Fibroblast of skin of left quadriceps (primary cell): ENCODE data around the gene MT1H.
"Not testable (repeated sequence)": the region's sequence is repeated elsewhere in the genome, so short reads cannot be mapped to it uniquely, and the experiment has no call there.

Source experiments
- DNase-seq, 2 experiments: peaks; one replicate each; pipeline ENCODE4 v3.0.0-alpha.2; 2013; ENCODE audit warnings: low read depth in 2 of 2

The MT1H gene

DNA sequence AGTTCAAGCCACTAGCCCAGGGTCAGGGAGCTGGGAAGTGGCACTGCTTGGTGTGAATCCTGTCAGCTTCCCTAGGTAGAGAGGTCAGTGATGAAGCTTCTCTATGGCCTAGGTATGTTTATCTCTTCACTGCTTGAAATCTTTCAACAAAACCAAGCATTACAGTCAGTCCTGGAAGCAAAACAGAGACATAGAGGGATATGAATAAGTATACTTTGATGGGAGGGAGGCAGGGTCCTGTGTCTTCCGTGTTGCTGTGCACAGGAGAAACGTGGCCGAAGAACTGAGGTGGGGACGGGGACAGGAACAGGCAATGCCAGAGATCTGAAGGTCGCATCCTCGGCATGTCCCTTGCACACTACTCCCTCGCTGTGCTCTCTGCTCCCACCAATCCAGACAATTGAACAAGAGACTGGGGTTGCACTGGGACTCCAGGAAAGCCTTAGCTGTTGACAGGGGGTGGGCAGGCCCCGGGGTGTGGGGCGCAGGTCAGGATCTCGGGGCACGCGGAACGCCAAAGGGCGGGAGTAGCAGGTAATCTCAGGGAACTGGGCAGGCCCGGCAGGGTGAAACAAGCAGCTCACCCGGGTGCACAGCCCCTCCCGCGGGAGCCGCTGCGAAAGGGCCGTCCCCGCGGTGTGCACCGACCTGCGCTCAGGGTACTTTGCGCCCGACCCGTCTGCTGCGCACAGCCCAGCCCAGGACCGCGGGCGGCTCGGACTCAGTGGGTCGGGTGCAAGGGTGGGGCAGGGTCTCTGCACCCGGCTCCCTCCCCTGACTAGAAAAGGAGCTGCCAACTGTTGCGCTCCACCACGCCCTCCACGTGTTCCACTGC, at the start of gene MT1H:
Gene MT1H (plus strand): TSS at position 810 of the 835 bp plus-strand sequence. CDS start 71 bp downstream, outside the sequence.
- no peak for DNase-seq

DNA sequence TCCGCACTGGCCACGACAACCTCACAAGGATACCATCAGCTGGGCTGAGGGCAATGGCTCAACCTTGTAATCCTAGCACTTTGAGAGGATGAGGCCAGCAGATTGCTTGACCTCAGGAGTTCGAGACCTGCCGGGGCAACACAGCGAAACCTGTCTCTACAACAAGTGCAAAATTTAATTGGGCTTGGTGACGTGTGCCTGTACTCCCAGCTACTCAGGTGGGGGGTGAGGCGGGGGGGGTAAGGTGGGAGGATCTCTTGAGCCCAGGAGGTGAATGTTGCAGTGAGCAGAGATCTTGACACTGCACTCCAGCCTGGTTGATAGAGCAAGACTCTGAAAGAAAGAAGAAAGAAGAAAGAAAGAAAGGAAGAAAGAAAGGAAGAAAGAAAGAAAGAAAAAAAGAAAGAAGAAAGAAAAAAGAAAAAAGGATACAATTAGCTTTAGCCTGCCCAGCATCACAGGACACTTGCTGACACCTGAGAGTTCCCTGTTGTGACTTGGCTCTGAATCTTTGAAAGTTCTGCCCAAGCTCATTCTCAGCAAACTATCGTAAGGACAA, 49.2 kb upstream of the MT1H start:
- DNase-seq: no peak

DNA sequence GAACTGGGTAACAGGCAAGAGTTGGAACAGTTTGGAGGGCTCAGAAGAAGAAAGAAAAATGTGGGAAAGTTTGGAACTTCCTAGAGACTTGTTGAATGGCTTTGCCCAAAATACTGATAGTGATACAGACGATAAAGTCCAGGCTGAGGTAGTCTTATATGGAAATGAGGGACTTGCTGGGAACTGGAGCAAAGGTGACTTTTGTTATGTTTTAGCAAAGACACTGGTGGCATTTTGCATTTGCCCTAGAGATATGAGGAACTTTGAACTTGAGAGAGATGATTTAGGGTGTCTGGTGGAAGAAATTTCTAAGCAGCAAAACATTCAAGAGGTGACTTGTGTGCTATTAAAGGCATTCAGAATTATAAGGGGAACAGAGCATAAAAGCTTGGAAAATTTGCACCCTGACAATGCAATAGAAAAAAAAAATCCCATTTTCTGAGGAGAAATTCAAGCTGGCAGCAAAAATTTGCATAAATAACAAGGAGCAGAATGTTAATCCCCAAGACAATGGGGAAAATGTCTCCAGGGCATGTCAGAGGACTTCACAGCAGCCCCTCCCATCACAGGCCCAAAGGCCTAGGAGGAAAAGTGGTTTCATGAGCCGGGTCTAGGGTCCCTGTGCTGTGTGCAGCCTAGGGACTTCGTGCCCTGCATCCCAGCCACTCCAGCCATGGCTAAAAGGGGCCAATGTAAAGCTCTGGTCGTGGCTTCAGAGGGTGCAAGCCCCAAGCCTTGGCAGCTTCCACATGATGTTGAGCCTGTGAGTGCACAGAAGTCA, 47.8 kb upstream of the MT1H start:
- not testable (repeated sequence) for DNase-seq

DNA sequence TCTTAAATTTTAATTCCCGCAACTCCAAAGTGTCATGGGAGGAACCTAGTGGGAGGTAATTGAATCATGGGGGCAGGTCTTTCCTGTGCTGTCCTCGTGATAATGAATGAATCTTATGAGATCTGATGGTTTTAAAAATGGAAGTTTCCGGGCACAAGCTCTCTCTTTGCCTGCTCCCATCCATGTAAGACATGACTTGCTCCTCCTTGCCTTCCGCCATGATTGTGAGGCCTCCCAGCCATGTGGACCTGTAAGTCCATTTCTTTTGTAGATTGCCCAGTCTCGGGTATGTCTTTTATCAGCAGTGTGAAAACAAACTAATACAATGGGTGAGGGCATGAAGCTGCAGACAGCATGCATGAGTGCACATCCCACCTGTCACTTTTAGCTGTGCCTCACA, 46.4 kb upstream of the MT1H start:
- DNase-seq: not testable (repeated sequence)

DNA sequence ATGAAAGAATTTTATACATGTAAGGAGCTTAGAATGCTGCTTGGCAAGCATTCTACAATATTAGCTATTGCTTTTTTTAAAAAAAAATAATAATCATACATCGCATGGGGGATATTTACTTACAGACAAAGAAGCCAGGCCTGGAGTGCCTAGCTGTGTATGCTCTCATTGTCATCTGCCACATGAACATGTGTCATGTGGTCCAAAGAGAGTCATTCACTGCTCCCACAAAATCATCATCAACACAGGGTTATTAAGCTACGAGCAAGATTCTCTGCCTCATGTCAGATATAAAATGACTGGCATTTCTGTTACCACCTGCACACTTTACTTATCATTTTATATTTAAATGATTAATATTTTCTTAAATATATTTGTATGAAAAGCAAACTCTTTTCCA, 46.0 kb upstream of the MT1H start:
- DNase-seq: no peak

DNA sequence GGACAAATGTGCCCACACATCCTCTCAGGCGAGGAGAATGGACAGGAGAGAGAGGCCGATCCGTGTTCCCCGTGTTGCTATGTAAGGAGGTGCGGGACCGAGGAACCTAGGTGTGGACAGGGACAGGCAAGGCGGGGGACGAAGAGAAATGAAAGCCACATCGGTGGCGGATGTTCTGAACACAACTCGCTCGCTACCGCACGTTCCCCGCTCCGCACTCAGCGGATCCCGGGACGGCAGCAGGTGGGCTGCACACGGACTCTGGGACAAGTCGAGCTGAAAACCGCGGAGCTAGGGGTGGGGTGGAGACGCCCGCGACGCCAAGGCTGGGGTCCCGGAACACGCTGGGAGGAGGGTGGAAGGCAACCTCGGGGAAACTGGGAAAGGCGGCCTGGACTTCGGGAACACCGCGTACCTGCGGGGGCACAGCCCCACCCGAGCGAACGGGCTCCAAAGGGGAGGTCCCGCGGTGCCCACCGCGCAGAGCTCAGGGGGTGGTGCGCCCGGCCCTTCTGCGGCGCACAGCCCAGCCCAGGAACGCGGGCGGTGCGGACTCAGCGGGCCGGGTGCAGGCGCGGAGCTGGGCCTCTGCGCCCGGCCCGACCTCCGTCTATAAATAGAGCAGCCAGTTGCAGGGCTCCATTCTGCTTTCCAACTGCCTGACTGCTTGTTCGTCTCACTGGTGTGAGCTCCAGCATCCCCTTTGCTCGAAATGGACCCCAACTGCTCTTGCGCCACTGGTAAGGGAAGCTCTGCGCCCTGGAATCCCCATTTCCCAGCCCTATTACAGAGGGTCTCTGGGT, 44.3 kb upstream of the MT1H start, which contains the start of gene MT1E:
Gene MT1E (plus strand): TSS at position 642 of the 803 bp plus-strand sequence. CDS start 71 bp downstream, at position 713.
- peak; percentile 61 to 63 for DNase-seq

DNA sequence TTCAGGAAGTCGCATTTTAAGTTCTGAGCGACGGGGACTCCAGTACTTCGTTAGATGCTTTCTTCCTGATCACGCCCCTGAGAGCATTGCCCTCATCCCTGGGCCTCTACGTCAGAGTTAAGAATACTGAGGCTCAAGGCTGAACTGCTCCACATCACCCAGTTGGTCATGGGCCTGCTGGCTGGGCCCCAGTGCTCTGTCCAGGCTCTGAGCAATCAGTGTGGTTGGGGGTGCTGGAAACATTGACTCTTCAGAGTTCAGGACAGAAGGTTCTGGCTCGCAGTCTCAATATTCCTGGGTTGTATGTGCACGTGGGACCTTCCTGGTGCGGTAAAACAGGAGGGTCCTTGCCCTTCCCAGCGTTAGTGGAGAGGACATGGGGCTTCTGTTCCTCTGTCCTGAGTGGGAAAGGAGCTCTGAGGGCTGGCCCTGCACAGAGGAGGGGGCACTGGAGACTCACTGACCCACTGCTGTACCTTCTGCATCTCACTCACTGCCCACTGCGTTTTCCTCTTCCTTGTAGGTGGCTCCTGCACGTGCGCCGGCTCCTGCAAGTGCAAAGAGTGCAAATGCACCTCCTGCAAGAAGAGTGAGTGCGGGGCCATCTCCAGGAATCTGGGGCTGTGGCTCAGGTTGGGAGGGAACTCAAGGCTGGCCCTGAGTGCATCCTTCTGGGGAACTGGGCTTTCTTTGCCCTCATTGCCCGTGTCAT, 43.5 kb upstream of the MT1H start:
- no peak for DNase-seq

DNA sequence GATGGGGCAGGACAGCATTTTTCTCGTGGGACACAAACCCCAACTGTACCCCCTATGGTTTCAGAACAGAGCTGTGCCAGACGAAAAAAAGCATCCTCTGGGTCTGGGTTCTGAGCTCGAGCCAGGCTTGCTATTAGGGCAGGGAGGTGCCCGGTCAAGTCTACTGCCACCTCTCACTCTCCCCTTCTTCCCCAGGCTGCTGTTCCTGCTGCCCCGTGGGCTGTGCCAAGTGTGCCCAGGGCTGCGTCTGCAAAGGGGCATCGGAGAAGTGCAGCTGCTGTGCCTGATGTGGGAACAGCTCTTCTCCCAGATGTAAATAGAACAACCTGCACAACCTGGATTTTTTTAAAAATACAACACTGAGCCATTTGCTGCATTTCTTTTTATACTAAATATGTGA, 42.9 kb upstream of the MT1H start:
- DNase-seq: no peak

DNA sequence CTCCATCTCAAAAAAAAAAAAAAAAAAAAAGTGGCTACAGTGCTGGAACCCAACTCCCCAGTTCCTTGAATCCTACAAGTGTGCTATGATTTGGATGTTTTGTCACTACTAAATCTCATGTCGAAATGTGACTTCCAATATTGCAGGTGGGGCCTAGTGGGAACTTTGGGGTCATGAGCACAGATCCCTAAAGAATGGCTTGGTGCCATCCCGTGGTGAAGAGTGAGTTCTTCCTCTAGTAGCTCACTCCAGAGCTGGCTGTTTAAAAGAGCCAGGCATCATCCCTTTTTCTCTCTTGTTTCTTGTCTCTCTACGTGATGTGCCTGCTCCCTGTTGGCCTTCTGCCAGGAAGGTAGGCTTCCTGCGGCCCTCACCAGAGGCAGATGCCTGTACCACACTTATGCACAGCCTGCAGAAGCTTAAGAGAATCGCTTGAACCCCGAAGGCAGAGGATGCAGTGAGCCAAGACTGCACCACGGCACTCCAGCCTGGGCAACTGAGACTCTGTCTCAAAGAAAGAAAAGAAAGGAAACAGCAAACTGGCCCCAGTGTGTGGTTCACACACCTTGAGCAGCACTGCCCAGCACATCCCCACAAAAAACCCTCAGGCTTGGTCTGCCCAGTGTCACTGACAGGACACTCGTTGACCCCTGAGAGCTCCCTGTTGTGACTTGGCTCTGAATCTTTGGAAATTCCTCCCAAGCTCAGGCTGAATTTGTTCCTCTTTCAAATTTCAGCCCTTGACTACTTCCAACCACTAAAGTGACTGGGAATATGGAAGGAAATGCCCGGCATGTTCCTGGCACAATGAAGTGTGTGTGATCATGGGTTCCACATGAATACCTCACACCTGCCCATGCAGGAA, 40.9 kb upstream of the MT1H start:
- DNase-seq: no peak

DNA sequence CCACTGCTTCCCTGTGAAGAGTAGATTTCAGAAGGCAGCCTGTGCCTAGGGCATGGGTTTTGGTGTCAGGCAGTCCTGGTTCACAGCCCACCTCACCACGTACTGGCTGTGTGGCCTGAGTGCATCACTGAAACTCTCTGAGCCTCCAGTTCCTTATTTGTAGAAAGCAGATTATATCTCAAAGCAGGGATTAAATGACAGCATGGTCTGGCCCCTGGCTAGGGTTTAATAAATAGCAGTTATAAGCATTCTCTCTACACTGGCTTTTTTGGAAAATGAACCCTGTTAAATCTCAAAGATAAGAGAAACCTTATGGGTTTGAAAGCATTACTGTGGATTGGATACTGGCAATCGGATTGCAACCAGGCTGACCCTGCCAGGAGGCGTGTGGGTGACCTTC, 40.1 kb upstream of the MT1H start:
- no peak for DNase-seq

DNA sequence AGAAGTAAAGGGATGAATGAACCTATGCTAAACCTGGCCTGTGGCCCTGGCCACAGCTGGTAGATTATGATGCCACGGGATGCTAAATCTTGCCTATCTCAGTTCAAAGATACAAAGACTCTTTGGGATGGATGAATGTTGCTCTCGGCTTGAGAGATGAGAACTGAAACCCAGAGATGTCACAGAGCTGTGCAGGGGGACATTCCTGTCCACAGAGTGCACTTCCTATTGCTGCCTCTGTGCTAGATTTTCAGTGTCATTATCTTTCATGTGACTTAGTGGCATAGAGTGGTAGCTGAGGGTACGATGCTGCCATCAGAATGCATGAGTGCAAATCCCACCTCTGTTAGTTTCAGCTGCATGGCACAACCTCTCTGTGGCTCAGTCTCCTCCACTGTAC, 39.5 kb upstream of the MT1H start:
- DNase-seq: no peak

DNA sequence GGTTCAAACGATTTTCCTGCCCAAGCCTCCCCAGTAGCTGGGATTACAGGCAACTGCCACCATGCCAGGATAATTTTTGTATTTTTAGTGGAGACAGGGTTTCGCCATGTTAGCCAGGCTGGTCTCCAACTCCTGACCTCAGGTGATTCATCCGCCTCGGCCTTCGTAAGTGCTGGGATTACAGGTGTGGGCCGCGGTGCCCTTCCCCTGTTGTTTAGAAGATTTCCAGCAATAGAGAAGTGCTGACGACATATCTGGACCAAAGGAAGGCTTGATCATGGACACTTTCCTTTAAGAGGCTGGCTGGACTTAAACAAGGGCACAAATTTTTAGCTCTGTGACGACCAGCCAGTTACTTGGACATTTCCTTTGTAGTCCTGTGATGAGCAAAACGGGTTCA, 38.4 kb upstream of the MT1H start:
- DNase-seq: no peak

DNA sequence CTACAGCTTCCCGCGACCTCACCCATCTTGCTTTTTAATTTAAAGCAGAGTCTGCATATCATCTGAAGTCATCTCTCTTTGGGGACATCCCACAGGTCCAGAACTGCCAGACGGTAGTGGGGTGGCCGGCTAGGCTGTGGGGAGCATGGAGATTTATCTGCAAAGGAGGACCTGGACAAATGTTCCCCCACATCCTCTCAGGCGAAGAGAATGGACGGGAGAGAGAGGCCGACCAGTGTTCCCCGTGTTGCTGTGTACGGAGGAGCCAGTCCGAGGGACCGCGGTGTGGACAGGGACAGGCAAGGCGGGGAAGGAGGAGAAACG, 37.8 kb upstream of the MT1H start:
- no peak for DNase-seq

DNA sequence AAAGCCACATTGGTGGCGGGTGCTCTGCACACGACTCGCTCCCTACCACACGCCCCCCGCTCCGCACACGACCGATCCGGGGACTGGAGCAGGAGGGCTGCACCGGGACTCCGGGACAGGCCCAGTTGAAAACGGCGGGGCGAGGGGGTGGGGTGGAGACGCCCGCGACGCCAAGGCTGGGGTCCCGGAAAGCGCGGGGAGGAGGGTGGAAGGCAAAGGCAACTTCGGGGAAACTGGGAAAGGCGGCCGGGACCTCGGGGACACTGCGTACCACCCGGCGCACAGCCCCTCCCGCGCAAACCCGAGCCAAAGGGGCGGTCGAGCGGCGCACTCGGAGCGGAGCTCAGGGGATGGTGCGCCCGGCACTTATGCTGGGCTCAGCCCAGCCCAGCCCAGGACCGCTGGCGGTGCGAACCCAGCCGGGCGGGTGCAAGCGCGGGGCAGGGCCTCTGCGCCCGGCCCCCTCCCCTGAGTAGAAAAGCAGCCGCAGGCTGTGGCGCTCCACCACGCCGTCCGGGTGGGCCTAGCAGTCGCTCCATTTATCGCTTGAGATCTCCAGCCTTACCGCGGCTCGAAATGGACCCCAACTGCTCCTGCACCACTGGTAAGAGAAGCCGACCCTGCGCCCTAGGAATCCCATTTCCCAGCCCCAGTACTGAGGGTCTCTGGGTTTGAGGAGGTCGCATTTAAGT, 37.3 kb upstream of the MT1H start, which contains the start of gene MT1M:
Gene MT1M (plus strand): TSS at position 504 of the 692 bp plus-strand sequence. CDS start 73 bp downstream, at position 577.
- no peak for DNase-seq

DNA sequence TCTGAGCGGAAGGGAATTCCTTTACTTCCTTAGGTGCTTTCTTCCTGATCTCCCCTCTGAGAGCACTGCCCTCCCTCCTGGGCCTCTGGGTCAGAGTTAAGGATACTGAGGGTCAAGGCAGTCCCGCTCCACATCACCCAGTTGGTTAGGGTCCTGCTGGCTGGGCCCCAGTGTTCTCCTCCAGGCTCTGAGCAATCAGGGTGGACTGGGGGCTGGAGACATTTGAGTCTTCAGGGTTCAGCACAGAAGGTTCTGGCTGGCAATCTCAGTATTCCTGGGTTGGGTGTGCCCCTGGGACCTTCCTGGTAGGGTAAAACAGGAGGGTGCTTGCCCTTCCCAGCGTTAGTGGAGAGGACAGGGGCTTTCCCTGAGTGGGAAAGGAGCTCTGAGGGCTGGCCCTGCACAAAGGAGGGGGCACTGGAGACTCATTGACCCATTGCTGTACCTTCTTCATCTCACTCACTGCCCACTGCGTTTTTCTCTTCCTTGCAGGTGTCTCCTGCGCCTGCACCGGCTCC, 36.7 kb upstream of the MT1H start:
- DNase-seq: no peak

DNA sequence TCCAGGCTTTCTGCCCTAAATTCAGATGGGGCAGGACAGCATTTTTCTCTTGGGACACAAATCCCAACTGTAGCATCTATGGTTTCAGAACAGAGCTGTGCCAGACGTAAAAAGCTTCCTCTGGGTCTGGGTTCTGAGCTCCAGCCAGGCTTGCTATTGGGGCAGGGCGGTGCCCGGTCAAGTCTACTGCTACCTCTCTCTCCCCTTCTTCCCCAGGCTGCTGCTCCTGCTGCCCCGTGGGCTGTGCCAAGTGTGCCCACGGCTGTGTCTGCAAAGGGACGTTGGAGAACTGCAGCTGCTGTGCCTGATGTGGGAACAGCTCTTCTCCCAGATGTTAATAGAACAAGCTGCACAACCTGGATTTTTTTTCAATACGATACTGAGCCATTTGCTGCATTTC, 36.1 kb upstream of the MT1H start:
- DNase-seq: no peak

DNA sequence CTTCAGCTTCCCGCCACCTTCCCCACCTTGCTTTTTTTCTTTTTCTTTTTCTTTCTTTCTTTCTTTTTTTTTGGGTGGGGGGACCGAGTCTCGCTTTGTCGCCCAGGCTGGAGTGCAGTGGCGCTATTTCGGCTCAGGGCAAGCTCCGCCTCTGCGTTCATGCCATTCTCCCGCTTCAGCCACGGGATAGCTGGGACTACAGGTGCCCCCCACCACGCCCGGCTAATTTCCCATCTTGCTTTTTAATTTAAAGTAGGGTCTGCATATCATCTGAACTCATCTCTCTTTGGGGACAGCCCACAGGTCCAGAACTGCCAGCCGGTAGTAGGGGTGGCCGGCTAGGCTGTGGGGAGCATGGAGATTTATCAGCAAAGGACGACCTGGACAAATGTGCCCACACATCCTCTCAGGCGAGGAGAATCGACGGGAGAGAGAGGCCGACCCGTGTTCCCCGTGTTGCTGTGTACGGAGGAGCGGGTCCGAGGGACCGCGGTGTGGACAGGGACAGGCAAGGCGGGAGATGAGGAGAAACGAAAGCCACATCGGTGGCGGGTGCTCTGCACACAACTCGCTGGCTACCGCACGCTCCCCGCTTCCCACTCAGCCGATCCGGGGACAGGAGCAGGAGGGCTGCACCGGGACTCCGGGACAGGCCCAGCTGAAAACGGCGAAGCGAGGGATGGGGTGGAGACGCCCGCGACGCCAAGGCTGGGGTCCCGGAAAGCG, 34.7 kb upstream of the MT1H start:
- DNase-seq: no peak

DNA sequence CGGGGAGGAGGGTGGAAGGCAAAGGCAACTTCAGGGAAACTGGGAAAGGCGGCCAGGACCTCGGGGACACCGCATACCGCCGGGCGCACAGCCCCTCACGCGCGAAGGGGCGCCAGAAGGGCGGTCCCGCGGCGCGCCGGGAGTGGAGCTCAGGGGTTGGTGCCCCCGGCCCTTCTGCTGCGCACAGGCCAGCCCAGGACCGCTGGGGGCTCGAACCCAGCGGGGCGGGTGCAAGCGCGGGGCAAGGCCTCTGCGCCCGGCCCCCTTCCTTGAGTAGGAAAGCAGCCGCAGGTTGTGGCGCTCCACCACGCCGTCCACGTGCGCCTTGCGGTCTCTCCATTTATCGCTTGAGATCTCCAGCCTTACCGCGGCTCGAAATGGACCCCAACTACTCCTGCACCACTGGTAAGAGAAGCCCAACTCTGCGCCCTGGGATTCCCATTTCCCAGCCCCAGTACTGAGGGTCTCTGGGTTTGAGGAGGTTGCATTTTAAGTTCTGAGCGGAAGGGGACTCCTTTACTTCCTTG, 34.1 kb upstream of the MT1H start:
- DNase-seq: no peak
